Neural cell (in vitro differentiated cells): ENCODE results near the gene DMRTA1. TPM values are rescaled to one million over a fixed set of nuclear protein-coding genes. Genes with fewer than 3 reads are reported as not detected.

ENCODE experiments used
- H2AFZ ChIP-seq: fragments of 200-600, 300-800 bp; sonication (generic), shearing (Covaris generic); 2 replicates; pipeline ENCODE4 v1.6.0; 2014; ENCODE audit warnings: low read depth, mild to moderate bottlenecking, antibody characterized with exemption, low read length, moderate library complexity
- H3F3A ChIP-seq: fragments of 200-600 bp; shearing (Covaris generic); 2 replicates; pipeline ENCODE4 v1.6.1; 2016; ENCODE audit warnings: mild to moderate bottlenecking, moderate library complexity, mixed read lengths, antibody characterized with exemption, low read length; ENCODE audit not compliant: insufficient read depth, poor library complexity, severe bottlenecking
- H3K27ac ChIP-seq: fragments of 200-600, 300-800 bp; sonication (generic), shearing (Covaris generic); 2 replicates; pipeline ENCODE4 v1.5.1; 2014; ENCODE audit warnings: mild to moderate bottlenecking, low read length, moderate library complexity
- H3K27me3 ChIP-seq: fragments of 300-800, 200-600 bp; sonication (generic), shearing (Covaris generic); 2 replicates; pipeline ENCODE4 v1.6.0; 2014; ENCODE audit warnings: mild to moderate bottlenecking, low read depth, low read length, moderate library complexity; ENCODE audit not compliant: insufficient read depth
- H3K36me3 ChIP-seq: fragments of 300-800, 200-600 bp; sonication (generic), shearing (Covaris generic); 2 replicates; pipeline ENCODE4 v1.5.1; 2014; ENCODE audit warnings: mild to moderate bottlenecking, antibody characterized with exemption, low read length, moderate library complexity; ENCODE audit not compliant: insufficient read depth
- H3K4me2 ChIP-seq: fragments of 300-800, 200-600 bp; sonication (generic), shearing (Covaris generic); 2 replicates; pipeline ENCODE4 v1.6.0; 2014; ENCODE audit warnings: mild to moderate bottlenecking, low read length
- H3K4me3 ChIP-seq: fragments of 300-800, 200-600 bp; sonication (generic), shearing (Covaris generic); 2 replicates; pipeline ENCODE4 v1.5.1; 2014; ENCODE audit warnings: mild to moderate bottlenecking, low read length, moderate library complexity
- H3K79me2 ChIP-seq: fragments of 200-600 bp; shearing (Covaris generic); replicated peaks from 2 replicates; pipeline ENCODE4 v1.6.0; 2014; ENCODE audit warnings: mild to moderate bottlenecking, low read length, moderate library complexity; ENCODE audit not compliant: insufficient read depth
- H3K9ac ChIP-seq: fragments of 300-800, 200-600 bp; sonication (generic), shearing (Covaris generic); 2 replicates; pipeline ENCODE4 v1.6.1; 2016; ENCODE audit warnings: mild to moderate bottlenecking, low read length, mixed read lengths
- H3K9me2 ChIP-seq: fragments of 200-600 bp; shearing (Covaris generic); 2 replicates; pipeline ENCODE4 v1.6.1; 2016; ENCODE audit warnings: mild to moderate bottlenecking, low read length, mixed read lengths; ENCODE audit not compliant: insufficient read depth
- H3K9me3 ChIP-seq: fragments of 200-600, 300-800 bp; sonication (generic), shearing (Covaris generic); 2 replicates; pipeline ENCODE4 v1.6.1; 2016; ENCODE audit warnings: mild to moderate bottlenecking, mixed run types, low read length, moderate library complexity, mixed read lengths
- H4K20me1 ChIP-seq: fragments of 200-600 bp; shearing (Covaris generic); 2 replicates; pipeline ENCODE4 v1.6.1; 2016; ENCODE audit warnings: mild to moderate bottlenecking, mixed run types; ENCODE audit not compliant: insufficient read depth
- CTCF ChIP-seq: fragments of 450-650 bp; IDR thresholded peaks from 2 replicates; pipeline ENCODE4 v1.5.1; 2014; ENCODE audit warnings: antibody characterized with exemption, mild to moderate bottlenecking, moderate library complexity; ENCODE audit not compliant: poor library complexity, severe bottlenecking
- EP300 ChIP-seq: fragments of 450-650 bp; conservative IDR thresholded peaks from 2 replicates; pipeline ENCODE4 v1.6.1; 2014; ENCODE audit warnings: antibody characterized with exemption, mild to moderate bottlenecking, moderate library complexity; ENCODE audit not compliant: poor library complexity, severe bottlenecking
- EZH2 ChIP-seq: fragments of 200-600, 300-800 bp; shearing (Covaris generic), sonication (generic); IDR thresholded peaks from 2 replicates; pipeline ENCODE4 v1.6.1; 2014; ENCODE audit warnings: antibody characterized with exemption, low read length, borderline replicate concordance, mild to moderate bottlenecking; ENCODE audit not compliant: insufficient read depth, poor library complexity, severe bottlenecking
- MXI1 ChIP-seq: fragments of 450-650 bp; conservative IDR thresholded peaks from 2 replicates; pipeline ENCODE4 v1.6.1; 2014; ENCODE audit warnings: antibody characterized with exemption, mild to moderate bottlenecking; ENCODE audit not compliant: poor library complexity, severe bottlenecking
- POLR2AphosphoS5 ChIP-seq: IDR thresholded peaks from 2 replicates; pipeline ENCODE4 v1.6.1; 2012
- RAD21 ChIP-seq: fragments of 450-650 bp; conservative IDR thresholded peaks from 2 replicates; pipeline ENCODE4 v1.6.1; 2014; ENCODE audit warnings: antibody characterized with exemption, mild to moderate bottlenecking, moderate library complexity
- REST ChIP-seq: IDR thresholded peaks from 2 replicates; pipeline ENCODE4 v1.6.1; 2012; ENCODE audit warnings: borderline replicate concordance
- SMC3 ChIP-seq: fragments of 450-650 bp; conservative IDR thresholded peaks from 2 replicates; pipeline ENCODE4 v1.6.1; 2014; ENCODE audit warnings: antibody characterized with exemption, mild to moderate bottlenecking, moderate library complexity; ENCODE audit not compliant: poor library complexity
- TAF1 ChIP-seq: IDR thresholded peaks from 2 replicates; pipeline ENCODE4 v1.6.1; 2012; ENCODE audit warnings: low read depth
- polyA plus RNA-seq: library from polyadenylated mRNA; depleted of rRNA; stranded (reverse); fragments of >200 nt; gene quantifications from 2 replicates; pipeline ENCODE4 v1.2.3, GENCODE V29; 2014

The DMRTA1 gene
- polyA plus RNA-seq, 1 donor from 2014 or later = 0.64 TPM

- Histone ChIP-seq H4K20me1 (no peaks in the 10 kb centered on the region), H3K4me3 (peak overlapping the region; percentile 73), H3K79me2 (peaks cover 14% of the 10 kb centered on the region), H3K9me2 (no peaks in the 10 kb centered on the region), H3K27me3 (no peaks in the 10 kb centered on the region), H3F3A (no peaks in the 10 kb centered on the region), H3K36me3 (no peaks in the 10 kb centered on the region), H3K9me3 (no peaks in the 10 kb centered on the region), H3K4me2 (peak overlapping the region; percentile 3), H3K9ac (peak overlapping the region; percentile 59), H3K27ac (no peak overlapping the region), H2AFZ (no peak overlapping the region)
- TF ChIP-seq POLR2AphosphoS5 (no peak), CTCF (peak; percentile 10), RAD21 (no peak)
Measured at GRCh38 chr9:22447618-22448305, 1.1 kb downstream of the DMRTA1 start.

- TF ChIP-seq RAD21 = no peak
- no peak for TF ChIP-seq MXI1
- no peak for TF ChIP-seq EZH2
- no peak for TF ChIP-seq TAF1
- TF ChIP-seq CTCF = no peak
- no peak for TF ChIP-seq POLR2AphosphoS5
- TF ChIP-seq SMC3 = no peak
- no peak for TF ChIP-seq REST
- no peak for TF ChIP-seq EP300
- H3K79me2 ChIP-seq = peaks cover 14% of the 10 kb centered on the region
- H3K36me3 ChIP-seq = no peaks in the 10 kb centered on the region
- no peak overlapping the region for H3K9ac ChIP-seq
- no peaks in the 10 kb centered on the region for H3F3A ChIP-seq
- H3K4me2 ChIP-seq = no peak overlapping the region
- H3K9me3 ChIP-seq = no peaks in the 10 kb centered on the region
- H3K9me2 ChIP-seq = no peaks in the 10 kb centered on the region
- no peak overlapping the region for H3K4me3 ChIP-seq
- no peak overlapping the region for H2AFZ ChIP-seq
- H4K20me1 ChIP-seq = no peaks in the 10 kb centered on the region
- no peaks in the 10 kb centered on the region for H3K27me3 ChIP-seq
- H3K27ac ChIP-seq = no peak overlapping the region
Measured at GRCh38 chr9:22449719-22450118, 3.1 kb downstream of the DMRTA1 start.
